Kidney (tissue), 14 donors: ENCODE results near the gene FARP2. TPM values are rescaled to one million over a fixed set of nuclear protein-coding genes. Genes with fewer than 3 reads are reported as not detected.

Experiments used
- DNase-seq, 5 donors: peaks; one replicate each; pipeline ENCODE4 v3.0.0-alpha.2; 2013 to 2020
- FAIRE-seq: peaks from 2 replicates; lab custom pipeline; 2012; peaks lifted over from hg19 to GRCh38; lab: Jason Lieb, UNC
- H3K27ac ChIP-seq, 2 donors: one replicate each; pipeline ENCODE4 v1.7.0; 2013; ENCODE audit warnings: low read depth in 2 of 2, low read length in 2 of 2, inconsistent platforms in 1 of 2
- H3K27me3 ChIP-seq: one replicate; pipeline ENCODE4 v1.7.1; 2013; ENCODE audit warnings: low read length, inconsistent platforms; ENCODE audit not compliant: control insufficient read depth, insufficient read depth
- H3K36me3 ChIP-seq, 3 donors: one replicate each; pipeline versions ENCODE4 v1.7.0 to v1.7.1; 2013; ENCODE audit warnings: low read length in 3 of 3, control low read depth in 1 of 3, inconsistent platforms in 1 of 3; ENCODE audit not compliant: insufficient read depth in 3 of 3, control insufficient read depth in 2 of 3
- H3K4me1 ChIP-seq, 3 donors: one replicate each; pipeline versions ENCODE4 v1.7.0 to v1.7.1; 2013; ENCODE audit warnings: low read length in 3 of 3, inconsistent platforms in 1 of 3, low read depth in 1 of 3; ENCODE audit not compliant: control insufficient read depth in 2 of 3, insufficient read depth in 2 of 3
- H3K4me3 ChIP-seq, 3 donors: one replicate each; pipeline versions ENCODE4 v1.7.0 to v1.8.1; 2013; ENCODE audit warnings: low read length in 3 of 3, control low read depth in 1 of 3, inconsistent platforms in 1 of 3
- H3K9ac ChIP-seq, 3 donors: one replicate each; pipeline versions ENCODE4 v1.7.0 to v1.7.1; 2013; ENCODE audit warnings: low read length in 3 of 3, control low read depth in 1 of 3, inconsistent platforms in 1 of 3
- H3K9me3 ChIP-seq, 3 donors: one replicate each; pipeline versions ENCODE4 v1.7.0 to v1.7.1; 2013; ENCODE audit warnings: low read length in 3 of 3, control low read depth in 1 of 3, inconsistent platforms in 1 of 3; ENCODE audit not compliant: control insufficient read depth in 2 of 3, insufficient read depth in 1 of 3
- intact Hi-C: fragments of 100-400 bp; cut with DNase I; formaldehyde crosslinking; loops from one replicate; pipeline ENCODE4 v1.11.1; 2022
- polyA plus RNA-seq: library from polyadenylated mRNA; stranded (reverse); fragments of 350-450 nt; fragmentation: Illumina TruSeq; extraction: RNeasy Lipid Tissue Mini Kit (QIAGEN cat#74804); gene quantifications from one replicate; pipeline ENCODE4 v1.2.3, GENCODE V29; 2014; ENCODE audit warnings: low read depth, low replicate concordance; ENCODE audit not compliant: insufficient read depth
- total RNA-seq: library from RNA; stranded (reverse); fragmentation: NEBNext Ultra II Directional; extraction: Animal tissue kit (Norgen Biotek cat#: 25700); gene quantifications from one replicate; pipeline ENCODE4 v1.2.1, GENCODE V29; 2021
- TF ChIP-seq, protein P1 (sequence below): IDR thresholded peaks from 3 replicates; pipeline ENCODE4 v1.5.1; 2012; ENCODE audit warnings: mild to moderate bottlenecking, moderate library complexity, borderline replicate concordance; ENCODE audit not compliant: insufficient read depth; ENCODE audit errors: extremely low read depth
- donor health status: control.
- donor health status: control.
- donor health status: control.
- donor health status: control.
- donor health status: control.
- donor health status: DM: yes; HTN: yes; CAD: no.
- donor health status: Normal renal cell carcinoma (clear cell type).

The FARP2 gene
- total and polyA plus RNA-seq, 2 donors from 2014 or later, result 20.3 to 50.5 TPM

DNA sequence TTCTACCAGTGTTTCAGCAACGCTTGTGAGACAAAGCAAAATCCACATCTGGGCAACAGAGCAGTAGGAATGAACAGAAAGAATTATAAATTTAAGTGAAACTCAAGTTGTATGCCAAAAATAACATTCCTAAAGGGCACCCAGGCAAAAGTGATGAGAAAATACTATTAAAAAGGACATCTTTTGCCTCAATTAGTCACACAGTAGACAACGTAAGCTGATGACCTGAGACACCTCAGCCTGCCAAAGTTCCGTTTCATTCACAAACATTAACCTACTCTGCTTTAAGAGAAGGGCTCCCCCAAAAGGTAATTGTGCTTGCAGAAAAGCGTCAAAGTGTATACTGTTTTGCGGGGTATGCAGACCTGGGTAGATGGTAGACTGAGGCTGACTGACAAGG lies 47.8 kb upstream of the FARP2 start:
- Histone ChIP-seq H3K9me3 (no peaks in the 10 kb centered on the region), H3K4me3 (no peak overlapping the region), H3K27ac (no peak overlapping the region), H3K27me3 (no peaks in the 10 kb centered on the region), H3K4me1 (peaks cover 0 to 21% (median 4%) of the 10 kb centered on the region in 3 donors), H3K36me3 (no peaks in the 10 kb centered on the region), H3K9ac (no peak overlapping the region)
- DNase-seq (no peak), FAIRE-seq (no peak)
- TF ChIP-seq, protein P1, sequence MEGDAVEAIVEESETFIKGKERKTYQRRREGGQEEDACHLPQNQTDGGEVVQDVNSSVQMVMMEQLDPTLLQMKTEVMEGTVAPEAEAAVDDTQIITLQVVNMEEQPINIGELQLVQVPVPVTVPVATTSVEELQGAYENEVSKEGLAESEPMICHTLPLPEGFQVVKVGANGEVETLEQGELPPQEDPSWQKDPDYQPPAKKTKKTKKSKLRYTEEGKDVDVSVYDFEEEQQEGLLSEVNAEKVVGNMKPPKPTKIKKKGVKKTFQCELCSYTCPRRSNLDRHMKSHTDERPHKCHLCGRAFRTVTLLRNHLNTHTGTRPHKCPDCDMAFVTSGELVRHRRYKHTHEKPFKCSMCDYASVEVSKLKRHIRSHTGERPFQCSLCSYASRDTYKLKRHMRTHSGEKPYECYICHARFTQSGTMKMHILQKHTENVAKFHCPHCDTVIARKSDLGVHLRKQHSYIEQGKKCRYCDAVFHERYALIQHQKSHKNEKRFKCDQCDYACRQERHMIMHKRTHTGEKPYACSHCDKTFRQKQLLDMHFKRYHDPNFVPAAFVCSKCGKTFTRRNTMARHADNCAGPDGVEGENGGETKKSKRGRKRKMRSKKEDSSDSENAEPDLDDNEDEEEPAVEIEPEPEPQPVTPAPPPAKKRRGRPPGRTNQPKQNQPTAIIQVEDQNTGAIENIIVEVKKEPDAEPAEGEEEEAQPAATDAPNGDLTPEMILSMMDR, result no peak
- intact Hi-C loops, result no loop called here

DNA sequence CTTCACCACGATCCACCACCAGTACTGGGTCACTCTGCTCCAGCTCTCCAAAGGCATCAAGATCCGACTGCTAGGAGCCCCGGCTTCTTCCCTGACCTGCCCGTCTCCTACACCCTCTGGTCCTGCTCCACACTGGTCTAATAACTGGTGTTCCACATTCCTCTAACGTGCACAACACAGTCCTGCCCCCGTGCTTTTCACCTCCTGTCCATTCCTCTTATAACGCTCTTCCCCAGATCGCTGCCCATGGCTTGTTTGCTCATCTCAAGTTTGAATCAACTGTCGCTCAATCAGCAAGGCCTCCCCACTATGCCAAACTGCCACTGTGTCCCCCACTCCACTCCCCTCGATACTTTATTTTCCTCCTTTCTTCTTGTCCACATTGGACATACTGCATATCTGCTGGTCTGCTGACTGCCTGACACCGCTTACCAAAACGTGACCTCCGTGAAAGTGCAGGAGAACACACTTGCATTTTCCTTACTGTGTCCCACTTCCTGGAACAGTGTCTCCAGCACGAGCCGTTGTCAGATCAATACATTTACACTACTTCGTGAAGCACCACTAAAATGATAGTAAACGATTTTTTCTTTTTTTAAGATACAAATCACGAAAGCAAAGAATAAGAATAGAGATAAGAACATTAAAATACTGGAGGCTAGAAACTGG lies 47.1 kb upstream of the FARP2 start:
- Histone ChIP-seq H3K9ac (no peak overlapping the region), H3K36me3 (no peaks in the 10 kb centered on the region), H3K27me3 (no peaks in the 10 kb centered on the region), H3K4me3 (no peak overlapping the region), H3K27ac (no peak overlapping the region), H3K9me3 (no peaks in the 10 kb centered on the region), H3K4me1 (peaks cover 0 to 17% (median 8%) of the 10 kb centered on the region in 3 donors)
- FAIRE-seq, result no peak
- intact Hi-C loops, result no loop called here
- no peak for DNase-seq
- TF ChIP-seq, protein P1, result no peak

DNA sequence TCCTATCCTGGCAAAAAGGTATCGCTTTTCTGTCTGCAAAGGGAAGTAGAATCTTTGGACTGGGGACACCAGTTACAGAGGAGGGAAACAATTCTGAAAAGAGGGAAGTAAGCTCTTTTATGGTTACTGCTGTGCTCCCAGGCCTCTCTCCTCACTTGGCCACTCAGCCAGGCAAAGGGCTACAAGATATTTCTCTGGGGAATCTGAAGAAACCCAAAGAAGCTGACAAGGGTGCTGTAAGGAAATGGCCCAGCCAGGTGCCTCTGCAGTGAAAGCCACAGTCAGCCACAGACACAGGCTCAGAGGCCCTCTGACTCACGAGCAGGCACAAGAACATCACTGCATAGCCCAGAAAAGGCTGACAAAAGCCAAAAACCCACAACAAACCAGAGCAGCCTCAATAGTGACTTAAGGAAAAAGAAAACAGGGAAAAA lies 46.4 kb upstream of the FARP2 start:
- H3K9me3 ChIP-seq, result no peaks in the 10 kb centered on the region
- H3K36me3 ChIP-seq, result no peaks in the 10 kb centered on the region
- H3K27ac ChIP-seq, result no peak overlapping the region
- no peak overlapping the region for H3K4me3 ChIP-seq
- TF ChIP-seq, protein P1, result no peak
- no peaks in the 10 kb centered on the region for H3K27me3 ChIP-seq
- DNase-seq (no peak), FAIRE-seq (no peak)
- peaks cover 3 to 11% (median 11%) of the 10 kb centered on the region in 3 donors for H3K4me1 ChIP-seq
- H3K9ac ChIP-seq, result no peak overlapping the region
- intact Hi-C loops, result no loop called here
